ENCODE measurements around the gene VWA3A. TPM values are rescaled to one million over a fixed set of nuclear protein-coding genes. Genes with fewer than 3 reads are reported as not detected.

Gene VWA3A
- total RNA-seq, 1 donor from 2014 or later = not detected

GRCh38 chr16:22144520-22144919 lies 52.2 kb downstream of the VWA3A start:
- Histone ChIP-seq H3K9ac (ENCODE audit: low read length) (no peak overlapping the region), H3K79me2 (ENCODE audit: insufficient read depth, low read length) (no peaks in the 10 kb centered on the region), H3K27ac (ENCODE audit: low read depth, low read length) (no peak overlapping the region), H3K27me3 (ENCODE audit: insufficient read depth, low read length) (no peaks in the 10 kb centered on the region), H3K4me3 (ENCODE audit: insufficient read depth, low read depth, low read length) (no peak overlapping the region), H3K36me3 (ENCODE audit: insufficient read depth, low read length) (no peaks in the 10 kb centered on the region), H3K4me2 (ENCODE audit: low read length) (no peak overlapping the region), H2AFZ (ENCODE audit: low read depth, low read length) (no peak overlapping the region), H3K9me3 (ENCODE audit: insufficient read depth, low read depth, low read length) (no peaks in the 10 kb centered on the region), H4K20me1 (ENCODE audit: insufficient read depth, low read length) (no peaks in the 10 kb centered on the region), H3K4me1 (ENCODE audit: insufficient read depth, low read length) (no peaks in the 10 kb centered on the region)
- Mint-ChIP-seq H3K27me3 (ENCODE audit: low read depth, unreplicated experiment) (peaks cover 41% of the 10 kb centered on the region), H3K27ac (ENCODE audit: unreplicated experiment) (no peak overlapping the region), H3K9me3 (ENCODE audit: unreplicated experiment) (no peaks in the 10 kb centered on the region), H3K4me3 (ENCODE audit: unreplicated experiment) (no peak overlapping the region), H3K4me1 (ENCODE audit: low read depth, unreplicated experiment) (no peaks in the 10 kb centered on the region), H3K36me3 (ENCODE audit: low read depth, unreplicated experiment) (no peaks in the 10 kb centered on the region)
- DNase-seq (ENCODE audit: low read depth) (no peak), FAIRE-seq (no peak)
- no peak for TF ChIP-seq EZH2 (IDR thresholded peaks at IDR 0.05; ENCODE audit: insufficient read depth, low read length)
- TF ChIP-seq, protein P1, sequence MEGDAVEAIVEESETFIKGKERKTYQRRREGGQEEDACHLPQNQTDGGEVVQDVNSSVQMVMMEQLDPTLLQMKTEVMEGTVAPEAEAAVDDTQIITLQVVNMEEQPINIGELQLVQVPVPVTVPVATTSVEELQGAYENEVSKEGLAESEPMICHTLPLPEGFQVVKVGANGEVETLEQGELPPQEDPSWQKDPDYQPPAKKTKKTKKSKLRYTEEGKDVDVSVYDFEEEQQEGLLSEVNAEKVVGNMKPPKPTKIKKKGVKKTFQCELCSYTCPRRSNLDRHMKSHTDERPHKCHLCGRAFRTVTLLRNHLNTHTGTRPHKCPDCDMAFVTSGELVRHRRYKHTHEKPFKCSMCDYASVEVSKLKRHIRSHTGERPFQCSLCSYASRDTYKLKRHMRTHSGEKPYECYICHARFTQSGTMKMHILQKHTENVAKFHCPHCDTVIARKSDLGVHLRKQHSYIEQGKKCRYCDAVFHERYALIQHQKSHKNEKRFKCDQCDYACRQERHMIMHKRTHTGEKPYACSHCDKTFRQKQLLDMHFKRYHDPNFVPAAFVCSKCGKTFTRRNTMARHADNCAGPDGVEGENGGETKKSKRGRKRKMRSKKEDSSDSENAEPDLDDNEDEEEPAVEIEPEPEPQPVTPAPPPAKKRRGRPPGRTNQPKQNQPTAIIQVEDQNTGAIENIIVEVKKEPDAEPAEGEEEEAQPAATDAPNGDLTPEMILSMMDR (IDR thresholded peaks at IDR 0.05; ENCODE audit: insufficient read depth, low read depth, low read length) = no peak

DNA sequence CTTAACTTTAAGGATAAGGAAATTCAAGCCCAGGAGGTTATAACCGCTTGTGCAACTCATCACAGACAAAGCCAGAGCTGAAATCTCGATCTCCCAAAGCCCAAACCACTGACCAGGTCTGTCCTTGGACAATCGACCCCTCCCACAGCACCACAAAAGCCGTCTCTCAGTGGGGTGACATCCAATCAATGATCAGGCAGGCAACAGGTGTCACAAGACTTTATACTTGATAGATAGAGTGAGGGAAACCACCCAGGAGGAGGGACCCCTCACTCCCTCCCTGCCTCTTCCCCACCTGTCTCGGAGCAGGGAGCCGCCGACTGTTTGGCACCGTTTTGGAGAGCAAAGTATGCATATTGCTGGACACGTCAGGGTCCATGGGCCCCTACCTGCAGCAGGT lies 55.5 kb downstream of the VWA3A start:
- no peaks in the 10 kb centered on the region for H3K9me3 Mint-ChIP-seq (ENCODE audit: unreplicated experiment)

More for the DNA sequence above, 55.5 kb downstream of the VWA3A start:
- DNase-seq (ENCODE audit: low read depth) = no peak
- no peak overlapping the region for H2AFZ ChIP-seq (ENCODE audit: low read depth, low read length)
- no peaks in the 10 kb centered on the region for H3K9me3 ChIP-seq (ENCODE audit: insufficient read depth, low read depth, low read length)
- Mint-ChIP-seq H3K4me3 (ENCODE audit: unreplicated experiment) (no peak overlapping the region), H3K36me3 (ENCODE audit: low read depth, unreplicated experiment) (no peaks in the 10 kb centered on the region), H3K27me3 (ENCODE audit: low read depth, unreplicated experiment) (peaks cover 46% of the 10 kb centered on the region), H3K4me1 (ENCODE audit: low read depth, unreplicated experiment) (no peaks in the 10 kb centered on the region), H3K27ac (ENCODE audit: unreplicated experiment) (no peak overlapping the region)
- no peaks in the 10 kb centered on the region for H4K20me1 ChIP-seq (ENCODE audit: insufficient read depth, low read length)
- H3K4me3 ChIP-seq (ENCODE audit: insufficient read depth, low read depth, low read length) = no peak overlapping the region
- H3K36me3 ChIP-seq (ENCODE audit: insufficient read depth, low read length) = no peaks in the 10 kb centered on the region
- TF ChIP-seq, protein P1 (IDR thresholded peaks at IDR 0.05; ENCODE audit: insufficient read depth, low read depth, low read length) = no peak
- no peak for TF ChIP-seq EZH2 (IDR thresholded peaks at IDR 0.05; ENCODE audit: insufficient read depth, low read length)
- no peak overlapping the region for H3K9ac ChIP-seq (ENCODE audit: low read length)
- H3K4me2 ChIP-seq (ENCODE audit: low read length) = no peak overlapping the region
- H3K4me1 ChIP-seq (ENCODE audit: insufficient read depth, low read length) = no peaks in the 10 kb centered on the region
- H3K27ac ChIP-seq (ENCODE audit: low read depth, low read length) = no peak overlapping the region
- no peaks in the 10 kb centered on the region for H3K79me2 ChIP-seq (ENCODE audit: insufficient read depth, low read length)
- no peaks in the 10 kb centered on the region for H3K27me3 ChIP-seq (ENCODE audit: insufficient read depth, low read length)
- no peak for FAIRE-seq
